CD14-positive monocyte (primary cell): ENCODE data around the gene C19orf38. TPM values are rescaled to one million over a fixed set of nuclear protein-coding genes. Genes with fewer than 3 reads are reported as not detected.

Experiments
- DNase-seq, 3 donors: peaks; one replicate each; pipeline ENCODE4 v3.0.0-alpha.2; 2011 to 2022
- H2AFZ ChIP-seq: 2 replicates; pipeline ENCODE4 v1.6.0; 2012; ENCODE audit warnings: mild to moderate bottlenecking, low read depth, low read length, inconsistent platforms; ENCODE audit not compliant: insufficient read depth, poor library complexity, severe bottlenecking
- H3K27ac ChIP-seq, 2 donors: 1 replicate in 1 of 2; 2 replicates in 1 of 2; pipeline ENCODE4 v1.5.1; 2012 to 2013; ENCODE audit warnings: low read length in 2 of 2, control low read depth in 1 of 2, inconsistent platforms in 1 of 2, low read depth in 1 of 2, mild to moderate bottlenecking in 1 of 2
- H3K27me3 ChIP-seq, 2 donors: one replicate each; pipeline versions ENCODE4 v1.6.0 to v1.6.1; 2011 to 2013; ENCODE audit warnings: low read length in 2 of 2; ENCODE audit not compliant: control insufficient read depth in 2 of 2, insufficient read depth in 2 of 2
- H3K36me3 ChIP-seq, 2 donors: replicated peaks in 1 of 2; 1 replicate in 1 of 2; 2 replicates in 1 of 2; pipeline versions ENCODE4 v1.5.1 to v1.6.1; 2012 to 2013; ENCODE audit warnings: low read length in 2 of 2, control low read depth in 1 of 2, inconsistent platforms in 1 of 2, mild to moderate bottlenecking in 1 of 2; ENCODE audit not compliant: insufficient read depth in 2 of 2, control insufficient read depth in 1 of 2
- H3K4me1 ChIP-seq, 2 donors: 1 replicate in 1 of 2; 2 replicates in 1 of 2; pipeline versions ENCODE4 v1.5.1 to v1.6.1; 2012 to 2013; ENCODE audit warnings: low read length in 2 of 2, control low read depth in 1 of 2, inconsistent platforms in 1 of 2, mild to moderate bottlenecking in 1 of 2, moderate library complexity in 1 of 2; ENCODE audit not compliant: insufficient read depth in 2 of 2, control insufficient read depth in 1 of 2
- H3K4me2 ChIP-seq: replicated peaks from 2 replicates; pipeline ENCODE3; 2012; ENCODE audit warnings: low read length, moderate library complexity, mild to moderate bottlenecking; ENCODE audit not compliant: poor library complexity, severe bottlenecking; ENCODE audit errors: extremely low read depth
- H3K4me3 ChIP-seq, 3 experiments: fragments of 200-600 bp in 1 of 3; sonication (generic) in 1 of 3; replicated peaks in 1 of 3; 1 replicate in 2 of 3; 2 replicates in 1 of 3; pipeline ENCODE4 v1.5.1; 2011 to 2013; ENCODE audit warnings: low read length in 3 of 3, mild to moderate bottlenecking in 3 of 3, control low read depth in 2 of 3, low read depth in 2 of 3, inconsistent platforms in 1 of 3, moderate library complexity in 1 of 3
- H3K79me2 ChIP-seq: 2 replicates; pipeline ENCODE4 v1.6.0; 2012; ENCODE audit warnings: mild to moderate bottlenecking, control low read depth, inconsistent platforms, low read length, moderate library complexity; ENCODE audit not compliant: insufficient read depth
- H3K9ac ChIP-seq: 2 replicates; pipeline ENCODE4 v1.6.0; 2017; ENCODE audit warnings: low read length, mild to moderate bottlenecking; ENCODE audit not compliant: insufficient read depth, poor library complexity, severe bottlenecking
- H3K9me3 ChIP-seq, 2 donors: replicated peaks in 1 of 2; 1 replicate in 1 of 2; 2 replicates in 1 of 2; pipeline versions ENCODE4 v1.5.1 to v1.6.1; 2012 to 2013; ENCODE audit warnings: low read length in 2 of 2, control low read depth in 1 of 2; ENCODE audit not compliant: control insufficient read depth in 1 of 2, insufficient read depth in 1 of 2
- H4K20me1 ChIP-seq: 2 replicates; pipeline ENCODE4 v1.6.0; 2012; ENCODE audit warnings: mild to moderate bottlenecking, low read length, control low read depth, moderate library complexity; ENCODE audit not compliant: insufficient read depth
- H3K27ac Mint-ChIP-seq, 7 donors: one replicate each; pipeline ENCODE4 v1.8.0; 2020; ENCODE audit warnings: mild to moderate bottlenecking in 7 of 7, mixed read lengths in 7 of 7, moderate library complexity in 6 of 7, inconsistent platforms in 2 of 7
- H3K27me3 Mint-ChIP-seq, 3 donors: one replicate each; pipeline ENCODE4 v1.8.0; 2021 to 2022; ENCODE audit warnings: low read depth in 3 of 3, mild to moderate bottlenecking in 3 of 3, mixed read lengths in 3 of 3, moderate library complexity in 3 of 3, inconsistent platforms in 1 of 3
- H3K36me3 Mint-ChIP-seq, 2 donors: one replicate each; pipeline ENCODE4 v1.8.0; 2020; ENCODE audit warnings: mixed read lengths in 2 of 2, inconsistent platforms in 1 of 2, mild to moderate bottlenecking in 1 of 2
- H3K4me1 Mint-ChIP-seq: one replicate; pipeline ENCODE4 v1.8.0; 2020; ENCODE audit warnings: mild to moderate bottlenecking, mixed read lengths
- H3K4me3 Mint-ChIP-seq, 2 donors: one replicate each; pipeline ENCODE4 v1.8.0; 2020; ENCODE audit warnings: mild to moderate bottlenecking in 2 of 2, mixed read lengths in 2 of 2, moderate library complexity in 1 of 2
- H3K9me3 Mint-ChIP-seq, 7 donors: one replicate each; pipeline ENCODE4 v1.8.0; 2020 to 2022; ENCODE audit warnings: mixed read lengths in 7 of 7, mild to moderate bottlenecking in 6 of 7, moderate library complexity in 6 of 7, inconsistent platforms in 2 of 7
- CTCF ChIP-seq: fragments of 200-600 bp; IDR thresholded peaks from one replicate; pipeline ENCODE4 v1.8.0; 2022; ENCODE audit warnings: antibody characterized with exemption, mild to moderate bottlenecking
- WGBS: methylation state at CpG from one replicate; pipeline ENCODE4 v1.1.5; 2013; ENCODE audit warnings: missing lambda C conversion rate; ENCODE audit not compliant: insufficient coverage; 5-methylcytosine and 5-hydroxymethylcytosine counted together
- intact Hi-C, 2 donors: fragments of 100-400 bp; cut with micrococcal nuclease; formaldehyde crosslinking; loops; one replicate each; pipeline versions ENCODE4 v1.15.0 to v1.15.1; 2023
- polyA plus RNA-seq, 3 donors: library from polyadenylated mRNA; depleted of rRNA in 1 of 3; unstranded in 2 of 3; stranded (reverse) in 1 of 3; fragments of 300-500 nt in 2 of 3; fragments of >200 nt in 1 of 3; fragmentation: Illumina TruSeq in 2 of 3; gene quantifications; 1 replicate in 2 of 3; 2 replicates in 1 of 3; pipeline ENCODE4 v1.2.3, GENCODE V29; 2012 to 2021

Gene C19orf38
- polyA plus RNA-seq, 3 donors = 134 to 174 (median 149) TPM

GRCh38 chr19:10888421-10888866, 40.2 kb downstream of the C19orf38 start:
- Mint-ChIP-seq H3K4me3 (no peak overlapping the region), H3K27ac (no peak overlapping the region), H3K27me3 (peaks cover 0 to 3% (median 0%) of the 10 kb centered on the region in 3 donors), H3K9me3 (no peaks in the 10 kb centered on the region), H3K4me1 (peaks cover 4% of the 10 kb centered on the region), H3K36me3 (peaks cover 2 to 3% of the 10 kb centered on the region in 2 donors)
- Histone ChIP-seq H2AFZ (no peak overlapping the region), H3K9me3 (no peaks in the 10 kb centered on the region), H3K36me3 (no peaks in the 10 kb centered on the region), H3K79me2 (peaks cover 24% of the 10 kb centered on the region), H3K4me1 (no peaks in the 10 kb centered on the region), H3K27ac (no peak overlapping the region), H3K27me3 (no peaks in the 10 kb centered on the region), H4K20me1 (peaks cover 49% of the 10 kb centered on the region), H3K4me2 (no peak overlapping the region), H3K4me3 (no peak overlapping the region), H3K9ac (no peak overlapping the region)
- DNase-seq = no peak
- WGBS = 90% methylated on average over 7 of the region's 13 CpGs
- no peak for TF ChIP-seq CTCF
- intact Hi-C loops = no loop called here

GRCh38 chr19:10889880-10890279, 41.7 kb downstream of the C19orf38 start:
- Mint-ChIP-seq H3K36me3 (peaks cover 2 to 12% of the 10 kb centered on the region in 2 donors), H3K27ac (no peak overlapping the region), H3K27me3 (peaks cover 0 to 2% (median 0%) of the 10 kb centered on the region in 3 donors), H3K4me3 (no peak overlapping the region), H3K4me1 (no peaks in the 10 kb centered on the region), H3K9me3 (no peaks in the 10 kb centered on the region)
- no CpG with 5 or more reads among the region's 4 CpGs for WGBS
- no peak overlapping the region for H3K27ac ChIP-seq
- no peak overlapping the region for H2AFZ ChIP-seq
- no peak overlapping the region for H3K4me2 ChIP-seq
- intact Hi-C loops = no loop called here
- no peak for DNase-seq
- H3K79me2 ChIP-seq = peaks cover 23% of the 10 kb centered on the region
- H3K9me3 ChIP-seq = no peaks in the 10 kb centered on the region
- no peaks in the 10 kb centered on the region for H3K36me3 ChIP-seq
- TF ChIP-seq CTCF = no peak
- H3K4me3 ChIP-seq = no peak overlapping the region
- H3K4me1 ChIP-seq = no peaks in the 10 kb centered on the region
- H4K20me1 ChIP-seq = peaks cover 53% of the 10 kb centered on the region
- H3K9ac ChIP-seq = no peak overlapping the region
- H3K27me3 ChIP-seq = no peaks in the 10 kb centered on the region
